ENCODE results near the gene TNFRSF8. TPM values are rescaled to one million over a fixed set of nuclear protein-coding genes. Genes with fewer than 3 reads are reported as not detected.

TNFRSF8 gene
- total RNA-seq, 2 experiments from 2014 or later, result 1.5 to 1.8 TPM

DNA sequence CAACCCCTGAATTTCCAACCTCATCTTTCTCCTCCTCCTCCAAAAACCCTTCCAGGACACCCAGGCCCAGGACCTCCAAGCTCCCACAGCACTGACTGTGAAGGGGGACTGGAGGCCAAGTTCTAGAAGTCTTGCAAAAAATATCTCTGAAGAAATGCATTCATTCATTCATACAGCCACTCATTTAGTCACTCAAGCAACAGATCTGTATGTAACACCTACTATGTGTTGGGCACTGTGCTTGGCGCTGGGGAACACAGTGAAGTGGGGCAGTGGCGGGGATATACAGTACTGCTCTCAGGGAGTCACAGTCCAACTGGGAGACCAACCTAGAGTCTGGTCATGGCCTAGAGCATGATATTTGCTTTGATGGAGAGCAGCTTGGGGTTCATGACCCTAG, 88.4 kb downstream of the TNFRSF8 start:
- intact Hi-C loops (cut with micrococcal nuclease), result no loop called here
- DNase-seq (no peak), ATAC-seq (no peak)
- CTCF ChIA-PET, result interaction anchor here (1.0 to 2.9 kb wide), 5 partner anchors 10 to 58 kb away, joined by 3 to 13 read pairs (median 3); no protein-coding TSS in a partner anchor
- peaks cover 29% of the 10 kb centered on the region for H3K36me3 Mint-ChIP-seq (ENCODE audit: low read depth)
- TF ChIP-seq, protein P1, sequence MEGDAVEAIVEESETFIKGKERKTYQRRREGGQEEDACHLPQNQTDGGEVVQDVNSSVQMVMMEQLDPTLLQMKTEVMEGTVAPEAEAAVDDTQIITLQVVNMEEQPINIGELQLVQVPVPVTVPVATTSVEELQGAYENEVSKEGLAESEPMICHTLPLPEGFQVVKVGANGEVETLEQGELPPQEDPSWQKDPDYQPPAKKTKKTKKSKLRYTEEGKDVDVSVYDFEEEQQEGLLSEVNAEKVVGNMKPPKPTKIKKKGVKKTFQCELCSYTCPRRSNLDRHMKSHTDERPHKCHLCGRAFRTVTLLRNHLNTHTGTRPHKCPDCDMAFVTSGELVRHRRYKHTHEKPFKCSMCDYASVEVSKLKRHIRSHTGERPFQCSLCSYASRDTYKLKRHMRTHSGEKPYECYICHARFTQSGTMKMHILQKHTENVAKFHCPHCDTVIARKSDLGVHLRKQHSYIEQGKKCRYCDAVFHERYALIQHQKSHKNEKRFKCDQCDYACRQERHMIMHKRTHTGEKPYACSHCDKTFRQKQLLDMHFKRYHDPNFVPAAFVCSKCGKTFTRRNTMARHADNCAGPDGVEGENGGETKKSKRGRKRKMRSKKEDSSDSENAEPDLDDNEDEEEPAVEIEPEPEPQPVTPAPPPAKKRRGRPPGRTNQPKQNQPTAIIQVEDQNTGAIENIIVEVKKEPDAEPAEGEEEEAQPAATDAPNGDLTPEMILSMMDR (IDR thresholded peaks at IDR 0.05), result no peak
- no peak overlapping the region for H3K4me3 Mint-ChIP-seq
- no peaks in the 10 kb centered on the region for H3K27me3 Mint-ChIP-seq
- POLR2A ChIA-PET, result interaction anchor here (0.9 to 4.6 kb wide), 5 partner anchors 10 to 242 kb away, joined by 3 to 24 read pairs (median 4); partner anchors contain the start of gene TNFRSF1B
- peak overlapping the region; percentile 93 for H3K27ac Mint-ChIP-seq
- peaks cover 89% of the 10 kb centered on the region for H3K4me1 Mint-ChIP-seq (ENCODE audit: low read depth)
- peaks cover 20% of the 10 kb centered on the region for H3K9me3 Mint-ChIP-seq

DNA sequence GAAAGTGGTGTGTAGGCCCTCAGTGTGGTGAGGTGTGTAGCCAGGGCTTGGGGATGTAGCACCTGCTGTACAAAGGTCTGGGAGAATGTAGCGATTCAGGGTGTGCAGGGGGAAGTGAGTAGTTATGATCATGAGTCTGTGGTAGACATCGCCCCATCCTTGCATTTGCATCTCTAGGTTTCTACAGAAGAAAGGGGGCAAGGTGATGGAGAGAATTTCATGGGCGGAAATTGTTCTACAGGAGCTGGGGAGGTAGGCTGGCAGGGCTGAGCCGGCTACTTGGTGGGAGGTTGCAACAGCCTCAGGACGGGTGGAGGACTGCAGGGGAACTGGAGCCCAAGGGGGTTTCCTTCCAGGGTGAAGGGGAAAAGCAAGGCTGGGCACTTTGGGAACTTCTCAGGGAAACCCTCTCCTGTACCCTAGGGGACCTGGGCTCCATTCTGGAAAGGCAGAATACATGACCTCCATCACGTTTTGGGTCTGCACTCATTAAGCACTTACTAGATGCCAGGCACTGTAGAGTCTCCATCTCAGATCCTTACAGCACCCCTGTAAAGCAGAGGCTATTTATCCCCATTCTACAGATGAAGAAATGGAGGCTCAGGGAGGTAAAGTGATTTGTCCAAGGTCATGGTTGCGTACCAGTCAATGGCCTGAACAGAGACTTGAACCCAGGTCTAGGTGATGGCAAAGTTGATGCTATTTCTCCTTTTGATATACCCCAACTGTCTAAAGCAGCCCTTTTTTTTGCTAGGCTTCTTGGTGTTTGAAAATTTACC, 89.2 kb downstream of the TNFRSF8 start:
- H3K36me3 Mint-ChIP-seq (ENCODE audit: low read depth), result peaks cover 29% of the 10 kb centered on the region
- ATAC-seq, result peak; percentile 52
- peaks cover 20% of the 10 kb centered on the region for H3K9me3 Mint-ChIP-seq
- ChIA-PET POLR2A (interaction anchor here (0.9 to 4.6 kb wide), 7 partner anchors 11 to 244 kb away, joined by 3 to 24 read pairs (median 4); partner anchors contain the start of gene TNFRSF1B), CTCF (interaction anchor here (1.0 to 2.9 kb wide), 5 partner anchors 9 to 57 kb away, joined by 3 to 13 read pairs (median 3); no protein-coding TSS in a partner anchor)
- TF ChIP-seq, protein P1 (IDR thresholded peaks at IDR 0.05), result no peak
- intact Hi-C loops (cut with micrococcal nuclease), result no loop called here
- no peak overlapping the region for H3K4me3 Mint-ChIP-seq
- peak; percentile 40 for DNase-seq
- H3K27me3 Mint-ChIP-seq, result no peaks in the 10 kb centered on the region
- H3K4me1 Mint-ChIP-seq (ENCODE audit: low read depth), result peaks cover 89% of the 10 kb centered on the region
- peak overlapping the region; percentile 93 for H3K27ac Mint-ChIP-seq

DNA sequence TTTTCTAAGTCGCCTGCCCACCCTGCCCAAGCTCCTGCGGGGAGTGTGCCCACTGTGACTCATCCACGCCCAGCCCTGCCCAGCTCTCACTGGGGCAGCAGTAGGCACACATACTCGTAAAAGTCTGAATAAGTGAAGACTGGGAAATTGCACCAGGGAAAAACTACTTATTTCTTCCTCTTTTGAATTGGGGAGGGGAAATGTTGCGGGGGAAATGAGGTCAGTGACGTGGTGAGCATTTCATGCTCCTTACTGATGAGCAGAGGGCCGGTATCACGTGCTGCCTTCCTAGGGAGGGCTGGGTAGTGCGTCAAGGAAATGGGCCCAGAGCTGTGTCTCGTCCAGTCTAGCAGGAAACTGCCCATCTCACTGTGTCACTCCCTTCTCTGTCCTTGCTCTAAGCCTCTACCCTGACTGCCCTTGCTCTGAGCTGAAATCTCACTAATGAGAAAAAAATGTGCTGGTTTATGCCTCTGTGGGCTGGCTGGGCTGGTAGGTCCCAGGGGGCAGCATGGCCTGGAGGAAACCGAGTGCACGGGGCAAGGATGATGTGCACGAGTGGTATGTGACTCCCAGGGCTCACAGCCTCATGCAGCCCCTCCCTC, 90.2 kb downstream of the TNFRSF8 start:
- Mint-ChIP-seq H3K27ac (peak overlapping the region; percentile 25), H3K9me3 (peaks cover 20% of the 10 kb centered on the region), H3K4me1 (ENCODE audit: low read depth) (peaks cover 89% of the 10 kb centered on the region), H3K4me3 (no peak overlapping the region), H3K36me3 (ENCODE audit: low read depth) (peaks cover 29% of the 10 kb centered on the region), H3K27me3 (no peaks in the 10 kb centered on the region)
- DNase-seq, result peak; percentile 32
- intact Hi-C loops (cut with micrococcal nuclease), result no loop called here
- POLR2A ChIA-PET, result interaction anchor here (0.9 to 1.4 kb wide), 3 partner anchors 13 to 245 kb away, joined by 4 to 5 read pairs (median 4); partner anchors contain the start of gene TNFRSF1B
- ATAC-seq, result peak; percentile 3
- TF ChIP-seq, protein P1 (IDR thresholded peaks at IDR 0.05), result no peak
- CTCF ChIA-PET, result interaction anchor here (2.7 kb wide), 1 partner anchor 29 kb away, joined by 12 read pairs; no protein-coding TSS in a partner anchor

DNA sequence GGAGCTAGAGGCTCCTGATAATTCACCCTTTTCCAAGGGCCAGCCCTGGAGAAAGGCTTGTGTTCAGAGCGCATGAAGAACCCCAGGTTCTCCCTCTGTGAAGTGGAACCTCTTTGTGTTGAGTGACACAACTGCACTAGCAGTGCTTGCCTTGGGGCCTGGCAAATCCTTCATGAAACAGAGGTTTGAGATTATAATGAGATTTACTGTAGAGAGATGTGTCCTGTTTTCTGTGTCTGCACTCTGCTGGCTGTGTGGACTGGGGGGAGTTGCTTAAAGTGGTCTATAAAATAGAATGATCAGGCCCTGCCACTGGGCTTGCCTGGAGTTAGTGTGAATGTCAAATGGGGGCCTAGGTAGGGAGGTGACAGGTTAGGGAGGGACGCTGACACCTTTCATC, 92.2 kb downstream of the TNFRSF8 start:
- ChIA-PET CTCF (interaction anchor here (0.7 to 3.9 kb wide), 5 partner anchors 10 to 31 kb away, joined by 3 to 32 read pairs (median 3); no protein-coding TSS in a partner anchor), POLR2A (interaction anchor here (0.9 to 3.0 kb wide), 4 partner anchors 9 to 22 kb away, joined by 3 to 12 read pairs (median 4); no protein-coding TSS in a partner anchor)
- no peak for DNase-seq
- H3K4me3 Mint-ChIP-seq, result no peak overlapping the region
- H3K27ac Mint-ChIP-seq, result peak overlapping the region; percentile 53
- TF ChIP-seq, protein P1 (IDR thresholded peaks at IDR 0.05), result no peak
- H3K36me3 Mint-ChIP-seq (ENCODE audit: low read depth), result peaks cover 18% of the 10 kb centered on the region
- ATAC-seq, result no peak
- H3K4me1 Mint-ChIP-seq (ENCODE audit: low read depth), result peaks cover 83% of the 10 kb centered on the region
- H3K27me3 Mint-ChIP-seq, result no peaks in the 10 kb centered on the region
- H3K9me3 Mint-ChIP-seq, result peaks cover 11% of the 10 kb centered on the region
- intact Hi-C loops (cut with micrococcal nuclease), result no loop called here
